Fibroblast of villous mesenchyme (primary cell): ENCODE data around the gene TPD52L2. TPM values are rescaled to one million over a fixed set of nuclear protein-coding genes. Genes with fewer than 3 reads are reported as not detected.
"Not testable (repeated sequence)": the region's sequence is repeated elsewhere in the genome, so short reads cannot be mapped to it uniquely, and the experiment has no call there.

ENCODE experiments used
- DNase-seq: peaks from one replicate; pipeline ENCODE4 v3.0.0-alpha.2; 2010; ENCODE audit warnings: low read depth
- H3K4me3 ChIP-seq: 2 replicates; pipeline ENCODE4 v1.5.1; 2011; ENCODE audit warnings: low read depth, mild to moderate bottlenecking, low read length
- total RNA-seq: library from RNA; depleted of rRNA; stranded (reverse); fragments of >200 nt; gene quantifications from 2 replicates; pipeline ENCODE4 v1.2.3, GENCODE V29; 2012
- TF ChIP-seq, protein P1 (sequence below): IDR thresholded peaks from 2 replicates; pipeline ENCODE4 v1.5.1; 2012; ENCODE audit warnings: low read depth, mild to moderate bottlenecking, low read length; ENCODE audit not compliant: insufficient read depth

The TPD52L2 gene
- total RNA-seq, 1 donor, result 115 TPM

- DNase-seq, result no peak
- TF ChIP-seq, protein P1, sequence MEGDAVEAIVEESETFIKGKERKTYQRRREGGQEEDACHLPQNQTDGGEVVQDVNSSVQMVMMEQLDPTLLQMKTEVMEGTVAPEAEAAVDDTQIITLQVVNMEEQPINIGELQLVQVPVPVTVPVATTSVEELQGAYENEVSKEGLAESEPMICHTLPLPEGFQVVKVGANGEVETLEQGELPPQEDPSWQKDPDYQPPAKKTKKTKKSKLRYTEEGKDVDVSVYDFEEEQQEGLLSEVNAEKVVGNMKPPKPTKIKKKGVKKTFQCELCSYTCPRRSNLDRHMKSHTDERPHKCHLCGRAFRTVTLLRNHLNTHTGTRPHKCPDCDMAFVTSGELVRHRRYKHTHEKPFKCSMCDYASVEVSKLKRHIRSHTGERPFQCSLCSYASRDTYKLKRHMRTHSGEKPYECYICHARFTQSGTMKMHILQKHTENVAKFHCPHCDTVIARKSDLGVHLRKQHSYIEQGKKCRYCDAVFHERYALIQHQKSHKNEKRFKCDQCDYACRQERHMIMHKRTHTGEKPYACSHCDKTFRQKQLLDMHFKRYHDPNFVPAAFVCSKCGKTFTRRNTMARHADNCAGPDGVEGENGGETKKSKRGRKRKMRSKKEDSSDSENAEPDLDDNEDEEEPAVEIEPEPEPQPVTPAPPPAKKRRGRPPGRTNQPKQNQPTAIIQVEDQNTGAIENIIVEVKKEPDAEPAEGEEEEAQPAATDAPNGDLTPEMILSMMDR, result no peak
- H3K4me3 ChIP-seq, result no peak overlapping the region
These were observed 16.8 kb upstream of the TPD52L2 start for GRCh38 chr20:63848003-63848911.

GRCh38 chr20:63850689-63851547 is 14.2 kb upstream of the TPD52L2 start:
- TF ChIP-seq, protein P1, result no peak
- no peak for DNase-seq
- H3K4me3 ChIP-seq, result no peak overlapping the region

- H3K4me3 ChIP-seq, DNase-seq: not testable (repeated sequence)
These were observed 13.5 kb upstream of the TPD52L2 start for GRCh38 chr20:63851548-63851943.

- not testable (repeated sequence) for H3K4me3 ChIP-seq
These were observed 11.4 kb upstream of the TPD52L2 start for GRCh38 chr20:63853733-63854068.

DNA sequence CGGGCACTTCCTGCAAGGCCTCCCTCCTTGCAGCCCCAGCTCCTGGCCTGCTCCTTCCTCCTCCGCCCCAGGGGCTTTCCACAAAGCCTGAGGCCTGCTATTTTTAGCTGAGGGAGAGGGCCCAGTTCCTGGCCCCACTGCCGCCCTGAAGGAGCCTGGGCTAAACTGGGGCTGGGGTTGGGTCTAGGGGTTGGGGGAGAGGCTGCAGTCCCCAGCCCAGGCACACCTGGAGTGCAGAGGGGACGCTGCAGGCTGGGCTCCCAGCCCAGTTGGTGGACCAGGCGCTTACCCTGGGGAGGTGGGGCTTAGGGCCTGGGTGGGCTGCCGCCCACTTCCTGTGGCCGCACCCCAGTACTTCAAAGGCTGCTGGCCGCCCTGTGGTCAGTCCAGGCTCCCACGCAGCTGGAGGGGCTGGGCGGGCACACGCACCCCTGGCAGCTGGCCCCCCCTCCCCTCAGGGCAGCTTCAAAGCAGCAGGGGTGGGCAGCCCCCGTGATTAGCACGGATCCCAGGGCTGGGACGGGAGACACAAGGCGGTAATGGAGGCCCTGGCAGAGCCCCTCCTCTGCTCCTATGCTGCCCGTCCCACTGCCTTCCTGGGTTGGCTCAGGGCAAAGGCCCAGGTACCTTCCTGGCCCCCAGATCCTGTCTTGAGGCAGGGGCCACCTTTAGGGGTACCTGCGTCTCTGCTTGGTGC is 10.9 kb upstream of the TPD52L2 start:
- no peak overlapping the region for H3K4me3 ChIP-seq
- peak; percentile 31 for DNase-seq

More at GRCh38 chr20:63853733-63854068, 11.4 kb upstream of the TPD52L2 start:
- DNase-seq, result not testable (repeated sequence)

GRCh38 chr20:63854766-63855362 is 10.2 kb upstream of the TPD52L2 start:
- no peak for DNase-seq
- peak overlapping the region; percentile 3 for H3K4me3 ChIP-seq
- TF ChIP-seq, protein P1, result no peak

More for the DNA sequence above, 10.9 kb upstream of the TPD52L2 start:
- TF ChIP-seq, protein P1, result no peak

- TF ChIP-seq, protein P1, result no peak
- H3K4me3 ChIP-seq, result no peak overlapping the region
- DNase-seq, result no peak
These were observed 9.5 kb upstream of the TPD52L2 start for GRCh38 chr20:63855363-63856097.
